ENCODE results near the gene ORMDL3. TPM values are rescaled to one million over a fixed set of nuclear protein-coding genes. Genes with fewer than 3 reads are reported as not detected.
"Not testable (repeated sequence)": the region's sequence is repeated elsewhere in the genome, so short reads cannot be mapped to it uniquely, and the experiment has no call there.

ORMDL3 gene
- total RNA-seq, 1 experiment from 2014 or later, result 14.7 TPM

- Mint-ChIP-seq H3K27ac (ENCODE audit: low read depth, unreplicated experiment) (no peak overlapping the region), H3K27me3 (ENCODE audit: insufficient read depth, unreplicated experiment) (peaks cover 67% of the 10 kb centered on the region), H3K9me3 (ENCODE audit: unreplicated experiment) (no peaks in the 10 kb centered on the region), H3K36me3 (ENCODE audit: insufficient read depth, unreplicated experiment) (no peaks in the 10 kb centered on the region), H3K4me1 (ENCODE audit: insufficient read depth, unreplicated experiment) (no peaks in the 10 kb centered on the region), H3K4me3 (ENCODE audit: unreplicated experiment) (no peak overlapping the region)
- no TSS peak for BruUV-seq (replicated peaks)
- POLR2A ChIA-PET, result interaction anchor here (0.6 kb wide), 1 partner anchor 348 kb away, joined by 4 read pairs; no protein-coding TSS in a partner anchor
- TF ChIP-seq CTCF (IDR thresholded peaks at IDR 0.05; ENCODE audit: unreplicated experiment), result no peak
- CTCF ChIA-PET, result no interaction called here
- intact Hi-C loops (cut with micrococcal nuclease), result no loop called here
- no peak for DNase-seq (ENCODE audit: unreplicated experiment)
Observed at GRCh38 chr17:39898088-39898487, 29.3 kb downstream of the ORMDL3 start.

DNA sequence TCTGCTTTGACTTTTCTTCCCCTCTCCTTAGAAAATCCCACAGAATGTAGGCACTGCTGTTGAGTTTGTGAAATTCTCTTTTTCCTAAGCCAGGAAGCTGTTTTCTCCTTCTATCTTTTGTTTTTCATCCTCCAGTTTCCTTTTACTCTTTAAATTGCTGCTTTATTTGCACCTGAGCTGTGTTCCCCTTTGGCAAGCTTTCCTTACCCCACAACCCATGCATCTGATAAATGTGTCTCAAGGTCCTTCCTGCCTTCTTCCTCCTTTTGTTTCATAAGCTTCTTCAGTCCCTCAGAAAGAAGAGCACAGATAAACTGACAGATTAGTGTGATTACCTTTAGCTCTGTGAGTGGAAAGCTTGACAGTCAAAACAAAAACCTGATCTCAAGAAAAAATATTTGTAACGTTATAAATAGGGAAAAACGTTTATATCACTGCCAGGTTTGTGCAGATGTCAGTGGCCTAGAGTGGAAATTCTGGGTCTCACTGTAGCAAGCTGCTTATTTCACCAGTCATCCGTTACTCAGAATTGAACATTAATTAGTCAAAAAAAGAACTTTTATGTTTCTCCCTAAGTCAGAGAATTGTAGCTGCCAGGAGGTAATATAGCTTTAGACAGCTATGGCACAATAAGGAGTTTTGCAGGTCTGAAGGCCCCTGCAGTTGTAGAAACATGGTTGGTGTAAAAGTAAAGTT, 32.6 kb downstream of the ORMDL3 start:
- Mint-ChIP-seq H3K27me3 (ENCODE audit: insufficient read depth, unreplicated experiment) (peaks cover 95% of the 10 kb centered on the region), H3K4me3 (ENCODE audit: unreplicated experiment) (no peak overlapping the region), H3K4me1 (ENCODE audit: insufficient read depth, unreplicated experiment) (no peaks in the 10 kb centered on the region), H3K36me3 (ENCODE audit: insufficient read depth, unreplicated experiment) (no peaks in the 10 kb centered on the region), H3K9me3 (ENCODE audit: unreplicated experiment) (no peaks in the 10 kb centered on the region), H3K27ac (ENCODE audit: low read depth, unreplicated experiment) (no peak overlapping the region)
- no peak for TF ChIP-seq CTCF (IDR thresholded peaks at IDR 0.05; ENCODE audit: unreplicated experiment)
- BruUV-seq (replicated peaks), result no TSS peak
- DNase-seq (ENCODE audit: unreplicated experiment), result no peak
- ChIA-PET POLR2A (interaction anchor here (0.6 to 0.9 kb wide), 3 partner anchors 85 to 206 kb away, joined by 3 read pairs; no protein-coding TSS in a partner anchor), CTCF (interaction anchor here (0.6 to 1.0 kb wide), 4 partner anchors 12 to 292 kb away, joined by 3 read pairs; no protein-coding TSS in a partner anchor)
- intact Hi-C loops (cut with micrococcal nuclease), result no loop called here

GRCh38 chr17:39889200-39889599, 38.2 kb downstream of the ORMDL3 start:
- Mint-ChIP-seq H3K4me1 (ENCODE audit: insufficient read depth, unreplicated experiment) (no peaks in the 10 kb centered on the region), H3K4me3 (ENCODE audit: unreplicated experiment) (no peak overlapping the region), H3K27me3 (ENCODE audit: insufficient read depth, unreplicated experiment) (peaks cover 96% of the 10 kb centered on the region), H3K27ac (ENCODE audit: low read depth, unreplicated experiment) (no peak overlapping the region), H3K9me3 (ENCODE audit: unreplicated experiment) (no peaks in the 10 kb centered on the region), H3K36me3 (ENCODE audit: insufficient read depth, unreplicated experiment) (no peaks in the 10 kb centered on the region)
- no TSS peak for BruUV-seq (replicated peaks)
- POLR2A ChIA-PET, result interaction anchor here (0.6 to 1.6 kb wide), 4 partner anchors 10 to 328 kb away, joined by 3 read pairs; no protein-coding TSS in a partner anchor
- no peak for DNase-seq (ENCODE audit: unreplicated experiment)
- CTCF ChIA-PET, result interaction anchor here (0.6 kb wide), 1 partner anchor 19 kb away, joined by 3 read pairs; no protein-coding TSS in a partner anchor
- intact Hi-C loops (cut with micrococcal nuclease), result no loop called here
- no peak for TF ChIP-seq CTCF (IDR thresholded peaks at IDR 0.05; ENCODE audit: unreplicated experiment)

- Mint-ChIP-seq H3K4me3 (ENCODE audit: unreplicated experiment) (no peak overlapping the region), H3K4me1 (ENCODE audit: insufficient read depth, unreplicated experiment) (no peaks in the 10 kb centered on the region), H3K27me3 (ENCODE audit: insufficient read depth, unreplicated experiment) (peaks cover 96% of the 10 kb centered on the region), H3K27ac (ENCODE audit: low read depth, unreplicated experiment) (no peak overlapping the region), H3K9me3 (ENCODE audit: unreplicated experiment) (no peaks in the 10 kb centered on the region), H3K36me3 (ENCODE audit: insufficient read depth, unreplicated experiment) (no peaks in the 10 kb centered on the region)
- DNase-seq (ENCODE audit: unreplicated experiment), result no peak
- POLR2A ChIA-PET, result no interaction called here
- no TSS peak for BruUV-seq (replicated peaks)
- no peak for TF ChIP-seq CTCF (IDR thresholded peaks at IDR 0.05; ENCODE audit: unreplicated experiment)
- intact Hi-C loops (cut with micrococcal nuclease), result no loop called here
- CTCF ChIA-PET, result interaction anchor here (0.6 kb wide), 1 partner anchor 19 kb away, joined by 3 read pairs; no protein-coding TSS in a partner anchor
Observed at GRCh38 chr17:39887078-39887477, 40.3 kb downstream of the ORMDL3 start.

GRCh38 chr17:39886102-39886501, 41.3 kb downstream of the ORMDL3 start:
- CTCF ChIA-PET; H3K4me1 Mint-ChIP-seq (ENCODE audit: insufficient read depth, unreplicated experiment); intact Hi-C loops (cut with micrococcal nuclease); POLR2A ChIA-PET; H3K27ac Mint-ChIP-seq (ENCODE audit: low read depth, unreplicated experiment); H3K4me3 Mint-ChIP-seq (ENCODE audit: unreplicated experiment); DNase-seq (ENCODE audit: unreplicated experiment); H3K36me3 Mint-ChIP-seq (ENCODE audit: insufficient read depth, unreplicated experiment); H3K9me3 Mint-ChIP-seq (ENCODE audit: unreplicated experiment); BruUV-seq (replicated peaks): not testable (repeated sequence)
- peaks cover 96% of the 10 kb centered on the region for H3K27me3 Mint-ChIP-seq (ENCODE audit: insufficient read depth, unreplicated experiment)
